HG02870 (cell line): Measurements from ENCODE around the gene UBE2R2.

Experiments
- ATAC-seq: cut with Tn5 transposase; IDR thresholded peaks from one replicate; pipeline ENCODE4 v1.9.1; 2021; ENCODE audit warnings: mild to moderate bottlenecking, moderate library complexity; ENCODE audit not compliant: unreplicated experiment

Gene UBE2R2

GRCh38 chr9:33880211-33881089 is 63.5 kb downstream of the UBE2R2 start:
- no peak for ATAC-seq

- ATAC-seq = no peak
These were observed 64.7 kb downstream of the UBE2R2 start for GRCh38 chr9:33881635-33882034.

GRCh38 chr9:33884856-33885701 is 68.1 kb downstream of the UBE2R2 start:
- no peak for ATAC-seq

GRCh38 chr9:33885948-33886347 is 69.0 kb downstream of the UBE2R2 start:
- no peak for ATAC-seq

- no peak for ATAC-seq
These were observed 76.9 kb downstream of the UBE2R2 start for GRCh38 chr9:33893861-33894260.

GRCh38 chr9:33894316-33894715 is 77.4 kb downstream of the UBE2R2 start:
- ATAC-seq = no peak

- no peak for ATAC-seq
These were observed 86.3 kb downstream of the UBE2R2 start for GRCh38 chr9:33903157-33903780.

GRCh38 chr9:33905137-33905536 is 88.2 kb downstream of the UBE2R2 start:
- no peak for ATAC-seq

- ATAC-seq = no peak
These were observed 89.8 kb downstream of the UBE2R2 start for GRCh38 chr9:33906769-33907168.

- no peak for ATAC-seq
These were observed 90.4 kb downstream of the UBE2R2 start for GRCh38 chr9:33907347-33907746.

GRCh38 chr9:33908114-33908513 is 91.2 kb downstream of the UBE2R2 start:
- ATAC-seq = no peak

- no peak for ATAC-seq
These were observed 91.8 kb downstream of the UBE2R2 start for GRCh38 chr9:33908749-33909148.

GRCh38 chr9:33913541-33913940 is 96.6 kb downstream of the UBE2R2 start:
- ATAC-seq = no peak

- ATAC-seq = no peak
These were observed 98.1 kb downstream of the UBE2R2 start for GRCh38 chr9:33914887-33915628.

GRCh38 chr9:33917036-33917435 is 100.1 kb downstream of the UBE2R2 start:
- ATAC-seq = no peak

GRCh38 chr9:33919276-33919897 is 102.4 kb downstream of the UBE2R2 start:
- no peak for ATAC-seq

GRCh38 chr9:33921967-33922895 is 105.3 kb downstream of the UBE2R2 start:
- ATAC-seq = no peak

- no peak for ATAC-seq
These were observed 106.1 kb downstream of the UBE2R2 start for GRCh38 chr9:33923079-33923478.

GRCh38 chr9:33923998-33924701 is 107.2 kb downstream of the UBE2R2 start:
- ATAC-seq = no peak
